GM11168 (cell line): ENCODE results near the gene PGAP1.
"Not testable (repeated sequence)": the region's sequence is repeated elsewhere in the genome, so short reads cannot be mapped to it uniquely, and the experiment has no call there.

Experiments used
- in situ Hi-C: fragments of 300-500 bp; cut with MboI; formaldehyde crosslinking; loops from one replicate; pipeline ENCODE4 v1.12.0; 2022; ENCODE audit warnings: low sequenced_read_pairs; ENCODE audit not compliant: unreplicated experiment

Gene PGAP1

DNA sequence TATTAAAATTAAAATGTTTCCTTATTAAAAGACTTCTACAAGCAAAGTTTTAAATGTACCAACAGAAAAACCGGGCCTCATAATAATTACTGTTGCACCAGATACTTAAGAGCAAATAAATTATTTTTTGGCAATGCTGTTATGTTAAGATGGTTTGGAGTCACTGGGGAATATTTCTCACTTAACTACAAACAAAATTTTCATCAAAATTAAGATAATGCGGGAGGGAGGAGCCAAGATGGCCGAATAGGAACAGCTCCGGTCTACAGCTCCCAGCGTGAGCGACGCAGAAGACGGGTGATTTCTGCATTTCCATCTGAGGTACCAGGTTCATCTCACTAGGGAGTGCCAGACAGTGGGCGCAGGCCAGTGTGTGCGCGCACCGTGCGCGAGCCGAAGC is 21.1 kb downstream of the PGAP1 start:
- in situ Hi-C loops = not testable (repeated sequence)

DNA sequence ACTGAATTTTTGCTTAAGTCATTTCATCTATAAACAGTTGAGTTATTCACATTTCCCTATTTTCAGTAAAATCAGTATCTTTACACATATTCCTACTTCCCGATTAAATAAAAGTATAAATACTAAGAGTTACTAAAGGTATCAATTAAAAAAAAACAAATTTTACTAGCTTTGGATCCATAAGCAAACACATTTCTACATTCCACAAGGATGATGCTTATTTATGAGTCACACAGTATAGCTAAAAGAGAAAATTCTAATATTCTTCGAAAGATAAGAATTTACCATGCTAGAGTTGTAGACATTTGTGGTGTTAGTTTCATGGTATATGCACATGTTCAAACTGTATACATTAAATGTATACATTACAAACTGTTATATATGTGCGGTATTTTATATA is 23.7 kb downstream of the PGAP1 start:
- in situ Hi-C loops = no loop called here

- in situ Hi-C loops = no loop called here
Measured at GRCh38 chr2:196900843-196901242, 25.7 kb downstream of the PGAP1 start.

- in situ Hi-C loops = no loop called here
Measured at GRCh38 chr2:196899976-196900375, 26.5 kb downstream of the PGAP1 start.

- in situ Hi-C loops = no loop called here
Measured at GRCh38 chr2:196891136-196891535, 35.4 kb downstream of the PGAP1 start.

GRCh38 chr2:196887431-196887830 is 39.1 kb downstream of the PGAP1 start:
- in situ Hi-C loops = no loop called here

DNA sequence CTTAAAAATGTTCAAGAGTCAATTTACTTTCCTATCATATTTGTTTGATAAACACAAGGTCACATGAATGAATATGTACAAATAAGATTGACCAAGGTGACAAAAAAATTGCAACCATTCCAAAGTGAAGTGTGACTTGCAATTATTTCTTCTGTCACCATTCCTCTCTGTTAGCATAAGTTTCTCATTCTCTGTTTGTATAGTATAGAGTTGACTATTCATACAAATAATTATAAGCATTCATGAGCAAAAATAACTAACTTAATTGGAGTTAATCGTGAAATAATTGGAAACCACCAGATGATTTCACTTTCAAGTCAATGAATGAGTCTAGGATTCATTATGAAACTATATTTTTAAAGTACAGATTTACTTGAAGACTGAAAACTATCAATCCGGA is 42.1 kb downstream of the PGAP1 start:
- in situ Hi-C loops = no loop called here

DNA sequence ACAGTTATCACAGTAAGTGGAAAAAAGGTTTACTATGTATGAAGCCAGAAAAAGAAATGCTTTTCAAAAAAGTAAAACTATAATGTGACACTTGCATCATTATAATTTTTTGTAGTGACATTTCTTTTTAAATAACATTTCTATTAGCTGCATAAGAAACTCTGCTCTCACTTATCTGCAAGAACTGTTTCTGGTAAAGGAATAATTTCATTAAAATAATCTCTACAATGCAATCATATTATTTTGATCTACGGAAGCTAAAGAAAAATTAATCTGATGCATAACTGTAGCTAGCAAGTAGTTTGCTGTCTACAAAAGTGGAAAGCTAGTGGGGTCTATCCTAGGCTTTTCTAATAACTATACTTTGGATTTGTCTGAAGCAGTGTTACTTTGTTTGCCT is 50.1 kb downstream of the PGAP1 start:
- in situ Hi-C loops = no loop called here

DNA sequence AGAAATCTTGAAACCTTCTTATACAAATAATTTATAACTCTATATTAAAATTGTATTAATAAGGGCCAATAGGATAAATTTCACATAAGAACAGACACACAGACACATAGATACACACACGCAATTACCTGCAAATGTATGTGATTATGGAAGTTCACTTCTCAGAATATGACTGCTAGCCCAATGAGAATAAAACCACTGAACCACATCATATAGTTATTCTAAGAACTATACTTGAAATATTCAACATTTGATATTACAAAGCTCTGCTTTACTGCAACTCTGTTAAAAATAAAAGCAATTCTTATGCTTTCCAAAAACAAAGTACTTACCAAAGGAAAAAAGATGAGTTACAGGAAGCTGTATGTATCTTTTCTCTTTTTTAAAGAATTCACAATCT is 51.1 kb downstream of the PGAP1 start:
- in situ Hi-C loops = no loop called here

DNA sequence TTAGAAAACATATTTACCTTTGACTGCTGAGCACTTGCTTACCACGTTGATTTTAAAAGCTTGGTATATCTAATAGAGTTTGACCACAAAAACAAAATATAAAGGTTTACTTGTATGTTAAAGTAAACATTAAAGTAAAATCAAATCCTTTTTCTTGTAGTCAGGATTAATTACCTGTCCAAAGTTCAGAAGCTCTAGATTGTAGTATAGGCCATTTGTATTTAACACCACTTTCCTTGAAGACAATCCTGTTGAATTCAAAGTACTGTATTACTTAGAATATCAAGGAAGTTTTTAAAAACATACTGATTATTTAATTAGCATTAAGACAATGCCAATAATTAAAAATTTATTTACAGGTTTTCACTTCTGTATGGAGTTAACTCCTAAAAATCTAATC is 53.0 kb downstream of the PGAP1 start:
- in situ Hi-C loops = no loop called here

GRCh38 chr2:196854629-196855028 is 71.9 kb downstream of the PGAP1 start:
- in situ Hi-C loops = no loop called here

DNA sequence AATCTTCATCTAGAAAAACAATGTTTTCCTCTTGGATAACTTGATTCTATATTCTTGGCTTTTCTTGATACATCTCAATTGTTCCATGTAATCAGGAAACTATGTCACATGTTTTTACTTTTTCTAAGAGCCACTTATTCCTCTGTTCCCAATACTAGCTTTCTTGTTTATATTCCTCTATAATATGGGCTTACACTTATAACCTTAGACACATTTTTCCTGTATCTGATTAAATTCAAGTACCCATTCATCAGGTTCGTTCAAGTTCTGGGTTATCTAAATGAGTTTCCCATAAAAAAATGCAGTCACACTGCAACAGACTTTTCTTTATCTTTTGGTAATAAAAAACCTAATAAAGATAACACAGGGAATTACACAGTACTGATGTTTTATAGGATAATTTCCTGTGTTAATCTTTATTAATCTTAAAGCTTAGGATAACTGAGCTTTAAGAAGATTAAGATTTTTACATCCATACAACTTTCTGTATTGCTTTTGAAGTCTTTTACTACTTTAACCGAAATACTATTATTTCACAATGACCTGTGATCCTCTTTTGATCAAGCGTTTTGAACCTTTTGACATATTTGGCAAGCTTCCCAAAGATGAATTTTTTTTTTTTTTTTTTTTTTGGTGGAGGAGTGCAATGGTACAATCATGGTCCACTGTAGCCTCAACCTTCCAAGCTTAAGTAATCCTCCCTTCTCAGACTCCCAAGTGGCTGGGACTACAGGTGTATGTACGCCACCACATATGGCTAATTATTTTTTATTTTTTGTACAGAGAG is 73.0 kb downstream of the PGAP1 start:
- in situ Hi-C loops = no loop called here

DNA sequence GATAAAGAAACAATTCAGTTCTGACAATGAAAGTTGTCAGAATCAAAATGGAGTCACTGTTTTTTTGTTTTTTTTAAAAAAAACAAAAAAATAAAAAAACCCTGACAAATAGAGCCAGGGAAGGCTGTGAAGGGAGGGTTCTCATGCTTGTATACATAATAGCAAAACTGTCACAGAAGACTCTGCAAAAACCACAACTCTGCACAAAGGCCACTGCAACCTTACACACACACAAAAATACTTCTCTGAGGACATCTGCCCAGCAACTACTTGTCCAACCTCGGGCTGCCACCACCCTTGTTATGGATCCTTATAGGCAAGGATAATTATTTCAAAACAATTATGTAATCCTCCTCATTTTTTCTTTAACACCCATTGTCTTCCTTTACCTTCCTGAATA is 75.4 kb downstream of the PGAP1 start:
- in situ Hi-C loops = no loop called here

GRCh38 chr2:196849895-196850294 is 76.6 kb downstream of the PGAP1 start:
- in situ Hi-C loops = no loop called here

DNA sequence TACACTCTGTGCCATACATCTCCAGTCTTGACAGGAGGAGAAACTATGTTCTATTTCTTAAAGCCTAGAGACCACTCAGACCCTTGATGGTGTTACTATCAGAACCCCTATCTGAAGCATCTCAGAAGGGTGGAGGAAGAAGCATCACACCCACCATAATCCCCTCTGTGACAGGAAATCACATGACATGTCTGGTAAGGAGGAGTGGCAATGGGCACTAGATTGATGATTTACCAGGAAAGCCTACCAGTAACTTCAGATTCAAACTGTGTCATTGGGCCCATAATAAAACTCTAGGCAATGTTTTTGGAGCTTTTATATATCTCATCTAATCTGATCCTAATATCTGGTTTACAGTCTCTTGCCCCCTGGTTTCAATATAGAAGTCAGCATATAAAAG is 80.2 kb downstream of the PGAP1 start:
- in situ Hi-C loops = no loop called here

DNA sequence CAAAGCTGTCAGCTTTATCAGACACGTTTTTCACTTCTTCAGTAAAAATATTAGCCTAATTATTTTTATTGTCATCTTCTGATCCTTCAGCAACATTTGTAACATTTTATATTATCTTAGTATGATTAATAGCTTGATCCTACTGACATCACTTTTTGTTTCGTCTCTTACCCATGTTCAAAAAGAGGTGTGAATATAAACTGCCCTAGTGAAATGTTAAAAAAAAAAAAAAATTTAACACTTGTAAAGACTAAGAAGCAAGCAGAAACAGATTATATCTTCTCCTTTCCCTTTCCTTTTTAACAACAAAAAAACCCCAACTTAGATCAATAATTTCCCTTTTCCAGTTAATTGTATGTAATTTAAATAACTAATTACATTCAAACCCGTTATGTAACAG is 81.1 kb downstream of the PGAP1 start:
- in situ Hi-C loops = no loop called here

DNA sequence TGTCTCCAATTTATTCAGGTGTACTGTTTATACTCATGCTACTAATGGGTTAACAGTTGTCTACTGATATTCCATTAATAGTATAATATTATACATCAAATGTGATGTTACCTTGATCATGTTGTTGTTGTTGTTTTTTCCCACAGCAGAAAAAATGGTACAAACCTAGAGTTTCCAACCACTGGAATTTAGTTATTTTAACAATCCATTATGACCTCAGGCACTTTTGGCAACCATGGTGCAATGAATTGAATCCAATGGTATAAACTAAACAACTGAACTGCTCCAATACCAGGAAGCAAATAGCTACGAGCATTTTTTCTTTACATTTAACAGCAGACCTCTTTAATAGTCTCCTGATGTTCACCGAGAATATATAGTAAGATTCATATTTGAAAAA is 86.3 kb downstream of the PGAP1 start:
- in situ Hi-C loops = no loop called here

DNA sequence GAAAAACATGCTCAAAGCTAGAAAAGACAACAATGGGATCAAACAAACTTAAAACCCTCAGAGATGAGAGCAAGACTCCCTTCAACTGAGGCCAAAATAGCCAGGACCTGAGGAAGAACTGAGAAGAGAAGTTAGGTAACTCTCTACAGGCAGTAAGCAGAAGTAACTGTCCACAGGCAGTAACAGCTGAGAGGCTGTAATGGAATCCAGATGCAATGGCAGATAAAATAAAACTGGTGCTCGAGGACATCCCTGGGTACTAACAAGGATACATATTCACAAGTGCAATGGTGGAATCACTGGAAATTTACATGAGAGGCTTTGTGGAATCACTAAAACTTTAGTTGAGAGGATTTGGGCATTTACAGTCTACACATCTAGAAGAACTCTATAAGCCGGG is 86.9 kb downstream of the PGAP1 start:
- in situ Hi-C loops = no loop called here

- in situ Hi-C loops = no loop called here
Measured at GRCh38 chr2:196836440-196836839, 90.1 kb downstream of the PGAP1 start.

GRCh38 chr2:196830701-196831100 is 95.8 kb downstream of the PGAP1 start:
- in situ Hi-C loops = no loop called here

DNA sequence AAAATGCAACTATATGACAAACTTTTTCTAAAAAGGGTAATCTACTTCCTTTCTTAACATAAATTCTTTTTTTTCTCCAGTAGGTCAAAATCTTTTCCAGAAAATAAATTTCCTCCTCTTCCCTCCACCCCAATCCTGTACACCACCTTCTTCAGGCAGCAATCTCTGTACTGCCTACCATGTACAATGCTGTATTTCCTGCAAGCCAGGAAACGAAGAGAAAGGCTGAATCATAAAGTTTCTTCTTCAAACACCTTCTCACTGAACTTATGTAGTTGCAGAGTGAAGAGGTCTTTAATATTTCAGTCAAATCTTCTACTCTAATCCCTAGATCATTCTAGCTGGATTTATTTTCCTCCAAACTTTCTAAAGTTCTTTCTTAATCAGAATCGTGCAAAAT is 99.2 kb downstream of the PGAP1 start:
- in situ Hi-C loops = no loop called here

- in situ Hi-C loops = no loop called here
Measured at GRCh38 chr2:196823750-196824522, 102.6 kb downstream of the PGAP1 start.
